Motor neuron (in vitro differentiated cells): ENCODE results near the gene GSTO2. TPM values are rescaled to one million over a fixed set of nuclear protein-coding genes. Genes with fewer than 3 reads are reported as not detected.

ENCODE experiments used
- ATAC-seq, 8 experiments: fragments of 200-7000 bp; cut with Tn5 transposase; replicated peaks in 6 of 8; 2 replicates each; pipeline ENCODE4 v1.8.0; 2021; ENCODE audit warnings: mild to moderate bottlenecking in 8 of 8, moderate library complexity in 8 of 8
- H3K27ac ChIP-seq, 2 donors: fragments of 250-450 bp; sonication (Bioruptor Pico); 2 replicates each; pipeline ENCODE4 v1.9.0; 2021; ENCODE audit warnings: antibody characterized with exemption in 2 of 2, mild to moderate bottlenecking in 2 of 2, moderate library complexity in 1 of 2
- H3K4me1 ChIP-seq, 2 donors: fragments of 250-450 bp; sonication (Bioruptor Pico); replicated peaks in 1 of 2; 2 replicates each; pipeline ENCODE4 v1.6.1; 2021; ENCODE audit warnings: antibody characterized with exemption in 2 of 2, mild to moderate bottlenecking in 2 of 2, moderate library complexity in 1 of 2
- H3K4me3 ChIP-seq, 5 donors: fragments of 250-450 bp; sonication (Bioruptor Pico); 2 replicates each; pipeline ENCODE4 v1.9.0; 2021; ENCODE audit warnings: antibody characterized with exemption in 5 of 5, mild to moderate bottlenecking in 5 of 5, moderate library complexity in 4 of 5
- WGBS, 10 experiments: fragments of 450-650 bp; shearing (Covaris generic); methylation state at CpG; one replicate each; pipeline ENCODE4 v1.0.0; 2022; 5-methylcytosine and 5-hydroxymethylcytosine counted together
- in situ Hi-C, 9 experiments: fragments of 400-800 bp; cut with MboI; loops; one replicate each; pipeline ENCODE4 v1.15.0; 2021; ENCODE audit warnings: low sequenced_read_pairs in 9 of 9, low pct_unique_long_range_greater_than_20kb in 2 of 9; ENCODE audit not compliant: unreplicated experiment in 9 of 9
- total RNA-seq, 8 experiments: library from RNA; unstranded; fragments of 300-600 nt; gene quantifications; 2 replicates each; pipeline versions ENCODE4 v1.2.3 to v1.2.4, GENCODE V29; 2022

The GSTO2 gene
- total RNA-seq, 8 experiments from 2014 or later = 0.88 to 3.6 (median 1.8) TPM

DNA sequence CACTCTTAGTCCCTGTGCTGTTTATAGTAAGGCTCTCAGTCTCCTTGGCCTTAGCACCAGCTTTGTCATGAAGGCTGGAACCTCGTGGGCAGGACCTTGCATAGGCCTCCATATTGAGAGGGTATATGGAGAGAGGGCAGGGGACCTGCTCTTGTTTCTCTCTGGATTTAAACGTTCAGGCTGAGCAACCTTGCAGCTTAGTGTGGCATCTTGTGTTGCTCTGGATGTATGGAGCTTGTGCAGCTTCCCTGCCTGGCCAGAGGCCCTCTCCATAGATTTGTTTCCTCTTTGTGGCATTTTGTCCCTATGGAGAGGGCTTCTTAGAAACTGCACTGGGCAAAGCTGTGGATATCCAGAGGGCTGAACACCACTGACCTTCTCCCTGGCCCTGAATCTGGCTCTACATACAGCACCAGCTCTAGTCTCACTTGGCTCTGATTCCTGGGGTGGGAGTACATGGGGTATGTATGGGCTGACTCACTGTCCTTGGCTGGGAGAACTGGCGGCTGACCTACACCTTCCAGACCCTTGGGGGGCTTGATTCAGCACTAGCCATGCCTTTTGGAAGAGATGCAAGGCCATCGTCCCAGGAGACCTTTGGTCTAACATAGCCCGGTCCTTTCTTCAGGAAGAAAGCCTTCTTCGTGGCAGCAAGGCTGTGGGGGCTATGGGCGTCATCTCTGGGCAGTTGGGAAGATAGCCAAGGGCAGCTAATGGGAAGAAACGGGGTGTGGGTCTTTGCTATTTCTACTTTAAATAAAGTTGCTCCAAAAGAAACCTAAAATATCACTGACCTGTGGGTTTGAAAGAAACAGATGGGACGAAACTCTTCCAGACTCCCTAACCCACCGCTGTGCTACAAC is 38.8 kb downstream of the GSTO2 start:
- Histone ChIP-seq H3K27ac (no peak overlapping the region), H3K4me3 (no peak overlapping the region), H3K4me1 (peaks cover 16 to 23% of the 10 kb centered on the region in 2 donors)
- WGBS, 10 experiments = 71 to 100% (median 87%) methylated on average over 2 to 8 of the region's 10 CpGs; no CpG with 5 or more reads in 2 of the 10 experiments
- ATAC-seq = peak in 1 of 8 experiments; percentile 3
- in situ Hi-C loops = no loop called here

DNA sequence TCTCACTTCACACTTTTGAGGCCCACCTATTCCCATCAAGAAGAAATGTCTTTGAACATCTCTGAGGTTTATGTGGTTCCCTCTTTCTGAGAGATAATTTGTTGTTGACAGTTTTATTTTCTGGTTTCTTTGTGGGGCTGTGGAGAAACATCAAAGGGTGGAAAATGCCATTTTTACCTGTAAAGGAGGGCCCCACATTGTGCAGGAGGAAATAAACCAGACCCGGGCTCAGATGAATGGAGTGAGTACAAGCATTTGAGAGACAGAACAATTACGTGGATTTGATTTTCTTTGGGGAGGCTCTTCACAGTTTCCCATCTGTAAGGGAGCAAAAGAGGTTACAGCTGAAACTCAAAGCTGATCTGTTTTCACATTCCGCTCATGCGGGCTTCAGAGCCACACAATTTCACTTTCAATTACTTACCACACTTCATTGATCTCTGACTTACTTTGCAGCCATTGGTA is 39.5 kb downstream of the GSTO2 start:
- Histone ChIP-seq H3K4me1 (peaks cover 16 to 23% of the 10 kb centered on the region in 2 donors), H3K4me3 (no peak overlapping the region), H3K27ac (no peak overlapping the region)
- no peak for ATAC-seq
- in situ Hi-C loops = no loop called here
- WGBS, 10 experiments = 62 to 100% (median 84%) methylated on average over 1 to 4 of the region's 4 CpGs; no CpG with 5 or more reads in 1 of the 10 experiments

DNA sequence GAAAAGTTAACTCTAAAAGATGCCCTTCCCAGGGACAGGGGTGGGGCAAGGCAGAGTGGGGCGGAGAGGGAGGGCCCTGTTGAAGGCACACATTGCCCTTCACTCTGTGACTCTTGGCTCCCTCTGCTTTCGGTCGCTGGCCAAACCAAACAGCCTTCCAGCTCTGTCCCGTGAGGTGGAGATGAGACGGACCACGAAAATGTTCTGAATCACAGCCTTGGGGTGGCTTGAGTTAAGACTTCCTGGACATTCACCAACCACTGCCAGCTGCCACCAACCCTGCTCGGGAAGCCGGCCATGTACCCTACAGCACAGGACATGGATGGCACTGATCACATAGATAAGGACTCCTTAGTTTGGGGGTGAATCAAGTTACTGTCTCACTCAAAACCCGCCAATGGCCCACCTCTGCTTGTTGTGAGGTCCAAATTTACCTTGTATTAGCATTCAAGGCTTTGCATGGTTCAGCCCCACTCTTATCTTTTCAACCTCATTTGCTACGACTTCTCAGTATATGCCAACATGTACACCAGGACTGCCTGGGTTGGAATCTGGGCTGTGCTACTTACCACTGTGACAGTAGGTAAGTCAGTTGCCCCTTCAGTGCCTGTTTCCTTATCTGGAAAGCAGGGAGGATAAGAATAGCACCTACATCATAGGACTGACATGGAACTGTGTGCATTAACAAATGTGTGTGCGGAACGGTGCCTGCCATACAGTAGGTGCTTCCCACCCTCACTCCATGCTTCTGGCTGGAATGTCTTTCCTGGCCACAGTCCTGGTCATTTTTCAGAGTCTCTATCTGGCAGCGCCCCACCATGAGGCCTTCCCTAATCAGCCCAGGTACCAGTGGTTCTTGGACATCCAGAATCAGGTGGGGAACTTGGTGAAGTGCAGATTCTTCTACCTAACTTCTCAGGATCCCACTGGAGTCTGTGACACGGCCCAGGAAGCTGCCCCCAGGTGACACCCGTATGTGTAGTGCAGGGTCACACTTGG is 41.3 kb downstream of the GSTO2 start:
- peak in 2 of 8 experiments; percentile 45 to 57 for ATAC-seq
- peaks cover 16 to 23% of the 10 kb centered on the region in 2 donors for H3K4me1 ChIP-seq
- WGBS, 10 experiments = 10 to 100% (median 91%) methylated on average over 2 to 9 of the region's 15 CpGs; no CpG with 5 or more reads in 2 of the 10 experiments
- in situ Hi-C loops = no loop called here
- no peak overlapping the region for H3K27ac ChIP-seq
- H3K4me3 ChIP-seq = no peak overlapping the region

DNA sequence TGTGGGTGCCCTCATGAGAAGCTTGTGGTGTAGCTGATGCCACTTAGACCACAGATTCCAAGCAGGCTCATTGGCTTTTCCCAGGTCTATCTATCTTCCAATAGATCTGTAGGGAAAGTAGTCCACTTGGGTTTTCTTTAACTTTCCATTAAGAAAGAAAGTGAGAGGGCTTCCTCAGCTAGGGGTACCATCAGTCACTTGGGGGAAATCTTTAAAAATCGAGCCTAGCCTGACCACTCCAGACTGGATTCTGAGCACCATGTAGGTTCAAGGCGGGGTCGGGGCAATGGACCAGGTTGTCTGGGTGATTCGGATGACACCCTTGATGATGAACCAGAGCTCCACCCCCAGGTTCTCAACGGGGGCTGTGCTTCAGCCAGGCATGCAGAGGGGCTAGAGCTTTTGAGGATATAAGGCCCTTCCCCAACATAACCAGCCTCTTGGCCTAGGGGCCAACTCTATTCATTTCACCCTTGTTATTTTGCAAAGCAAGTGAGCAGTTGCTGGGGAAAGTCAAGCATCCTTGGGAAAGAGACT is 42.3 kb downstream of the GSTO2 start:
- 82 to 100% (median 90%) methylated on average over 1 to 5 of the region's 5 CpGs; no CpG with 5 or more reads in 5 of the 10 experiments for WGBS, 10 experiments
- in situ Hi-C loops = no loop called here
- Histone ChIP-seq H3K4me1 (peaks cover 10 to 15% of the 10 kb centered on the region in 2 donors), H3K27ac (no peak overlapping the region), H3K4me3 (no peak overlapping the region)
- no peak for ATAC-seq

DNA sequence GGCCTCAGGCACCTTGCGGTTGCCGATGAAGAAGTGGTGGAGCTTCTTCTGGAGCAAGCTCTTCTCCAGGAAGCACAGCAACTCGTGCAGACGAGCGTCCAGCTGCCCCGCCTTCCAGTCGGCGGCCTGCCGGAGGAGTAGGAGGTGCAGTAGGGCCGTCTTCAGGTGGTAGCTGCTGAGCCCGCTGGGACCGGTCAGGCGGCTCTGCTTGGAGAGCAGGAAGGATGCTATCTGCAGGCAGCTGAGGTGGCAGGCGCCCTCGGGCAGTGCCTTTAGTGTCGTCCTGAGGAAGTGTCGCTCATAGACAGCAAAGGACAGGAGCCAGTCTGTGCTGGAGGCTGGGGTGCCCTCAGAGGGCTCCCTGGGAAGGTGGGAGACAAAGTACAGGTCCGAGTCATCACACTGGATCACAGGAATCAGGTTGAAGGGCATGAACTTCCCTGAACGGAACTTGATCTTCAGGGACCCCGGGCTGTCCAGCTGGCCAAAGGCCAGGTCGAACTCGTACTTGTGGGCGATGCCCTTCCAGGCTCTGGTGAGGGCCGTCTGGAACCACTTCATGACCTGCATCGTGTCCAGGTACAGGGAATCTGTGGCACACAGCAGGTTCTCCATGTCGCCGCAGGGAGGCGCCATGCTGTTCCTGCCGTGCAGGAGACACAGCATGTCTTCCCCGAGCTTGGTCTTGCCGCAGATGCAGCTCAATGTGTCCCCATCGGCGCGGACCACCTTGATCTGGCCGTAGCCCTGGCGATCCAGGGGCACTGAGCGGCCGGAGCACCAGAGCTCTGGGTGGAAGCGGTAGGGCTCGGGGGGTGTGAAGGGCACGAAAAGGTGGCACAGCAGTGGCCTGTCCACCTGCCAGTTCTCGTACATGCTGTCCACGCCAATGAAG is 45.9 kb downstream of the GSTO2 start:
- no peak for ATAC-seq
- WGBS, 10 experiments = 90 to 100% (median 95%) methylated on average over 2 to 14 of the region's 43 CpGs; no CpG with 5 or more reads in 4 of the 10 experiments
- H3K4me3 ChIP-seq = no peak overlapping the region
- peaks cover 10 to 35% of the 10 kb centered on the region in 2 donors for H3K4me1 ChIP-seq
- in situ Hi-C loops = no loop called here
- no peak overlapping the region for H3K27ac ChIP-seq

DNA sequence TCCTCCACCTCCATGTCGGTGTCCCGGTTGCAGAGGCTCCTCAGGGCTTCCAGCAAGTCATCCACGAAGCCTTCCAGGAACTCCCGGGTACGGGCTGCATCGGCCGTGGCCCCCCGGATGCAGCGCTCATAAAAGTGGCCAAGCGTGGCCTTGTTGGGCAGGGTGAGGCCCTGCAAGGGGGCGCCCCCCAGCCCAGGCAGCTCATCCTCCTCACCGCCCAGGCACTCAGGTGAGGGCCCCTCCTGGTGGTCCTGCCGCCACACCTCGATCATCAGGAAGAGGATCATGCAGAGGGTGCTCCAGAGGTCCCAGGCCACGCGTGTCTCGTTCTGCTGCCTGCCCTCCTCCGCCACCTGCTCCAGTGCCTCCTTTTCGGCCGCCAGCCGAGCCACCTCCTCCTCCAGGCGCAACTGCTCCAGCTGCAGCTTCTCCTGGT is 46.5 kb downstream of the GSTO2 start:
- H3K4me3 ChIP-seq = no peak overlapping the region
- no peak overlapping the region for H3K27ac ChIP-seq
- peaks cover 14 to 41% of the 10 kb centered on the region in 2 donors for H3K4me1 ChIP-seq
- WGBS, 10 experiments = 97 to 100% (median 100%) methylated on average over 2 to 5 of the region's 22 CpGs; no CpG with 5 or more reads in 7 of the 10 experiments
- ATAC-seq = no peak
- in situ Hi-C loops = no loop called here

DNA sequence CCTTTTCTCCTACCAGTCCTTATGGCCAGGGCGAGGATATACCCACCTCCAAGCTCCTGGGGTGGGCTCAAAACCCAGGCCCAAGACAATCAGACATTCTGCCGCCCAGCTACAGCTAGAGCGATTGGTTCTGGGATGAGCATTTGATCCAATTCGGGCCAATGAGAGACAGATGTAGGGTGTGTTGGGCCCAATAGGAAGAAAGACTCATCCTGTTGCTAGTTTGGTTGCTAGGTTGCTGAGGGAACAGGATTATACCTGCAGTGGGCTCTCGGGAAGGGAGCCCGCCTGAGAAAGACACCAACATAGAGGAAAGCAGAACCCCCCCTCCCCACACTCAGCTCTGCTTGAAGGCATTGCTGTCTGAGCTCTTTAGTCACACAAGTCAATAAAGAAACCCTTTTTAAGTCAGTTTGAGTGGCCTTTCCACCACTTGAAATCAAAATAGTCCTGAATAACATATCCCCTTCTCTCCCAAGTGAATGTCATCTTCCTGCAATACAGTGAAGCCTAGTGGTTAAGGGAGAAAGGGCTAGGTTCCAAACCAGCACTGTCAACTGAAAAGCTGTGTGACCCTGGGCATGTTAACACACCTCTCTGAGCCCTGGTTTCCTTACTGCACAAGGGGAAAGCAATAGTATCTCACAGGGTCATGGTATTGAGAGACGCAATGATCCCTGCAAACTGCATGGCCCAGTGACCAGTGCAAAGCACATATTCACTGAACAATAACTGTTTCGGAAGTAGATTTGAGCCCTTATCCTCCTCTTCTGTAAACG is 47.5 kb downstream of the GSTO2 start:
- ATAC-seq = no peak
- 0 to 100% (median 82%) methylated on average over 1 to 6 of the region's 9 CpGs; no CpG with 5 or more reads in 2 of the 10 experiments for WGBS, 10 experiments
- Histone ChIP-seq H3K4me1 (peaks cover 16 to 51% of the 10 kb centered on the region in 2 donors), H3K4me3 (no peak overlapping the region), H3K27ac (no peak overlapping the region)
- in situ Hi-C loops = no loop called here

DNA sequence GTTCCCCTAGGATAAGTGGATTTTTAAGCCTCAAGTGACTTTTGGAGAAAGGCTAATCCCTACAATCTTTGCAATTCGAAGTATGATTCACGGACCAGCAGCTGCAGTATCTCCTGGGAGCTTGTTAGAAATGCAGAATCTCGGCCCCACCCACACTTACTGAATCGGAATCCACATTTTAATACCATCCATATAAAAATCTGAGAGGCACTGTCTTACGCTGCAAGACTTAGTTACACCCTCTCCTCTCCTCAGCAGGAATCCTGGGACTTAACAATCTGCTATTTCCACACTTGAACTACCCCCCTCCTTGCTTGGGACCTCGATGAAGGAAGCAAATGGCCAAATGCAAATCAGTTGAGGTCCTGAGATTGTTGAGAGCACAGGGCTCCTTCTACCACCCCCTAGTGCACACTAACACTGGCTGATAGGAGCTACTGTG is 48.3 kb downstream of the GSTO2 start:
- Histone ChIP-seq H3K4me3 (no peak overlapping the region), H3K27ac (no peak overlapping the region), H3K4me1 (peaks cover 24 to 54% of the 10 kb centered on the region in 2 donors)
- ATAC-seq = peak; percentile 13 to 82 (median 44)
- in situ Hi-C loops = no loop called here
- WGBS, 10 experiments = 0 to 80% (median 32%) methylated on average over 1 to 6 of the region's 6 CpGs

DNA sequence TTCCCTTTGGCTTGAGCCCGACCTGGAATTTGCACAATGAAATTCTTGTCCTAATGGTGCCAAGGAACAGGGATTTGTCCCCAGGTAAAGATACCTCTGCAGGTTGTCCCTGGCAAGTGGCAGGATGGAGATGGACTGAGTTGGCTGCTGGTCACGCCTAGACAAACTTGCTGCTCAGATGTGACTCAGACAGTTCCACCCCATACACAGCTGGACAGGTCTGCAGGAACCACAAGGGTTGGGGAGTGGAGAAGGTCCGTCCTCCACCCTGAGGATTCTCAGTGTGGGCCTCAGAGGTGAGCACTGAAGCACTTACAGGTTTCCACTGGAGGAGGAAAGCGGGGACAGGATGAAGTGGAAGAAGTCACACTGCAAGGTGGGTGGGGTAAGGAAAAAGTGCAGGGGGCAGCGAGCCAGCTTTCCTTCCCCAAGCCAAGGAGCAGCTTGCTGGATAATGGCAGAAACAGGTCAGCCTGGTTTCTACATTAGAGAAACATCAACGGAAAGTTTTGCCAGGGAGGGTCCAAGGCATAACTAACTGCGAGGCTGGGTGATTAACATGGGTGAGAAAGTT is 48.8 kb downstream of the GSTO2 start:
- no peak overlapping the region for H3K27ac ChIP-seq
- peak in 3 of 8 experiments; percentile 28 to 62 (median 30) for ATAC-seq
- WGBS, 10 experiments = 20 to 89% (median 27%) methylated on average over 2 to 4 of the region's 7 CpGs; no CpG with 5 or more reads in 6 of the 10 experiments
- in situ Hi-C loops = no loop called here
- no peak overlapping the region for H3K4me3 ChIP-seq
- H3K4me1 ChIP-seq = peaks cover 26 to 58% of the 10 kb centered on the region in 2 donors

DNA sequence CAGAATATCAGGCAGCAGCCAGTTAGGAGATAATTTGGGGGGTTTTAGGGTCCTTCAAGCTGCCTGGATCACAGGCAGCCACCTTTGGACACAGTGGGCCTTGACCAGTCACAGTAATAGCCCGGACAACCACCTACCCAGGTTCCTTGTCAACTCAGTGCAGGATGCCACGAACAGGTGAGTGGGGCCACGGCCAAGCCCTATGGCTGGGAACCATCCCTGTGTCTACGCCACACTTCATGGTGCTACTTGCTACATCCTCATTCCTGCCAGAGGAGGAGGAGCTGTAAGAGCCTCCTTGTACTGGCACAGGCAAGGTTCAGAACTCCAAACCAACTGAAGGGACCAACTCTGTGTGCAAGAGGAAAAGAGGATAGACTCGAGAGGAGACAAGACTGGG is 49.3 kb downstream of the GSTO2 start:
- H3K4me3 ChIP-seq = no peak overlapping the region
- in situ Hi-C loops = no loop called here
- no peak overlapping the region for H3K27ac ChIP-seq
- peaks cover 26 to 60% of the 10 kb centered on the region in 2 donors for H3K4me1 ChIP-seq
- no peak for ATAC-seq
- WGBS, 10 experiments = 83 to 100% (median 88%) methylated on average over 1 to 4 of the region's 5 CpGs; no CpG with 5 or more reads in 5 of the 10 experiments
